OCI-LY7 (cell line): ENCODE measurements around the gene TMEFF1. TPM values are rescaled to one million over a fixed set of nuclear protein-coding genes. Genes with fewer than 3 reads are reported as not detected.

Experiments
- BruUV-seq: library from RNA; stranded (reverse); fragments of 400-500 nt; replicated peaks from 2 replicates; lab custom pipeline; 2021; lab: Mats Ljungman, UMichigan
- CTCF ChIA-PET: fragments of 300-600 bp; sonication (Branson Sonifier 250); formaldehyde crosslinking; loops from one replicate; lab custom pipeline; 2022; ENCODE audit warnings: antibody characterized with exemption; ENCODE audit not compliant: unreplicated experiment; lab: Charles Lee
- POLR2A ChIA-PET: fragments of 300-600 bp; sonication (Branson Sonifier 250); formaldehyde crosslinking; loops from one replicate; lab custom pipeline; 2022; ENCODE audit warnings: antibody characterized with exemption; lab: Charles Lee
- DNase-seq: peaks from one replicate; pipeline ENCODE4 v3.0.0-alpha.2; 2015; ENCODE audit warnings: low spot score
- H2AFZ ChIP-seq: fragments of 200-600 bp; sonication (generic), shearing (Covaris generic); 2 replicates; pipeline ENCODE4 v1.6.1; 2014; ENCODE audit warnings: mild to moderate bottlenecking, antibody characterized with exemption, low read length, moderate library complexity
- H3K27ac ChIP-seq: fragments of 200-600 bp; sonication (generic); 2 replicates; pipeline ENCODE4 v1.5.1; 2014; ENCODE audit warnings: mixed run types, low read depth, mild to moderate bottlenecking, moderate library complexity, low read length, inconsistent platforms; ENCODE audit not compliant: poor library complexity, severe bottlenecking
- H3K36me3 ChIP-seq: fragments of 200-600 bp; sonication (generic); 2 replicates; pipeline ENCODE4 v1.6.1; 2014; ENCODE audit warnings: mild to moderate bottlenecking, antibody characterized with exemption, low read length, moderate library complexity, mixed read lengths; ENCODE audit not compliant: insufficient read depth
- H3K4me1 ChIP-seq: fragments of 200-600 bp; sonication (generic); 2 replicates; pipeline ENCODE4 v1.5.1; 2014; ENCODE audit warnings: mild to moderate bottlenecking, low read length; ENCODE audit not compliant: insufficient read depth, poor library complexity, severe bottlenecking
- H3K4me2 ChIP-seq: fragments of 200-600 bp; sonication (generic); 2 replicates; pipeline ENCODE4 v1.6.1; 2014; ENCODE audit warnings: mild to moderate bottlenecking, low read length
- H3K4me3 ChIP-seq: fragments of 200-600 bp; sonication (generic); 2 replicates; pipeline ENCODE4 v1.5.1; 2014; ENCODE audit warnings: mild to moderate bottlenecking, low read depth, low read length; ENCODE audit not compliant: poor library complexity, severe bottlenecking
- H3K79me2 ChIP-seq: fragments of 200-600 bp; sonication (generic); 2 replicates; pipeline ENCODE4 v1.6.1; 2016; ENCODE audit warnings: low read depth, mild to moderate bottlenecking, low read length, moderate library complexity, mixed read lengths; ENCODE audit not compliant: insufficient read depth
- H3K9me2 ChIP-seq: fragments of 200-600 bp; sonication (generic); 2 replicates; pipeline ENCODE4 v1.6.1; 2016; ENCODE audit warnings: mild to moderate bottlenecking, low read length, mixed read lengths; ENCODE audit not compliant: insufficient read depth
- H3K9me3 ChIP-seq: fragments of 200-600 bp; sonication (generic); 2 replicates; pipeline ENCODE4 v1.6.1; 2014; ENCODE audit warnings: mild to moderate bottlenecking, mixed run types, low read length, mixed read lengths
- H4K20me1 ChIP-seq: fragments of 200-600 bp; sonication (generic); 2 replicates; pipeline ENCODE4 v1.6.1; 2014; ENCODE audit warnings: mild to moderate bottlenecking, antibody characterized with exemption, low read length, moderate library complexity, mixed read lengths; ENCODE audit not compliant: insufficient read depth
- CTCF ChIP-seq: fragments of 200-600 bp; sonication (generic); conservative IDR thresholded peaks from 2 replicates; pipeline ENCODE4 v1.5.1; 2014; ENCODE audit warnings: mild to moderate bottlenecking, antibody characterized with exemption, low read length, moderate library complexity, mixed read lengths
- EZH2phosphoT487 ChIP-seq: fragments of 200-600 bp; sonication (generic); IDR thresholded peaks from 2 replicates; pipeline ENCODE4 v1.6.1; 2018; ENCODE audit warnings: low read depth, borderline replicate concordance, mild to moderate bottlenecking, mixed run types, antibody characterized with exemption, low read length, moderate library complexity, mixed read lengths
- intact Hi-C: fragments of 100-400 bp; cut with micrococcal nuclease; formaldehyde crosslinking; loops from one replicate; pipeline ENCODE4 v1.10.0; 2022; ENCODE audit not compliant: unreplicated experiment
- total RNA-seq, 2 experiments: library from RNA; depleted of rRNA in 1 of 2; stranded (reverse); fragments of >200 nt in 1 of 2; shearing (Covaris generic) in 1 of 2; gene quantifications; 2 replicates each; pipeline ENCODE4 v1.2.3, GENCODE V29; 2014 to 2022

The TMEFF1 gene
- total RNA-seq, 2 experiments from 2014 or later = 3.6 to 4.7 TPM

GRCh38 chr9:100459963-100460362, 13.0 kb upstream of the TMEFF1 start:
- POLR2A ChIA-PET = interaction anchor here (0.9 kb wide), 1 partner anchor 8 kb away, joined by 3 read pairs; no protein-coding TSS in a partner anchor
- no peak for DNase-seq
- Histone ChIP-seq H2AFZ (no peak overlapping the region), H4K20me1 (no peaks in the 10 kb centered on the region), H3K4me1 (no peaks in the 10 kb centered on the region), H3K9me3 (no peaks in the 10 kb centered on the region), H3K27ac (no peak overlapping the region), H3K79me2 (no peaks in the 10 kb centered on the region), H3K9me2 (no peaks in the 10 kb centered on the region), H3K4me2 (no peak overlapping the region), H3K4me3 (no peak overlapping the region), H3K36me3 (no peaks in the 10 kb centered on the region)
- TF ChIP-seq CTCF (no peak), EZH2phosphoT487 (no peak)
- no TSS peak for BruUV-seq
- CTCF ChIA-PET = no interaction called here
- intact Hi-C loops = no loop called here

GRCh38 chr9:100465274-100465673, 7.7 kb upstream of the TMEFF1 start:
- Histone ChIP-seq H3K79me2 (no peaks in the 10 kb centered on the region), H3K4me3 (no peak overlapping the region), H2AFZ (no peak overlapping the region), H3K36me3 (no peaks in the 10 kb centered on the region), H3K4me1 (no peaks in the 10 kb centered on the region), H3K9me3 (no peaks in the 10 kb centered on the region), H3K4me2 (no peak overlapping the region), H3K9me2 (no peaks in the 10 kb centered on the region), H3K27ac (no peak overlapping the region), H4K20me1 (no peaks in the 10 kb centered on the region)
- ChIA-PET CTCF (no interaction called here), POLR2A (interaction anchor here (1.3 kb wide), 1 partner anchor 89 kb away, joined by 4 read pairs; no protein-coding TSS in a partner anchor)
- intact Hi-C loops = no loop called here
- BruUV-seq = no TSS peak
- DNase-seq = no peak
- TF ChIP-seq CTCF (no peak), EZH2phosphoT487 (no peak)

GRCh38 chr9:100465761-100466160, 7.2 kb upstream of the TMEFF1 start:
- DNase-seq = no peak
- POLR2A ChIA-PET = interaction anchor here (0.6 to 1.3 kb wide), 2 partner anchors 15 to 90 kb away, joined by 3 to 4 read pairs; no protein-coding TSS in a partner anchor
- no peak overlapping the region for H3K4me2 ChIP-seq

More at GRCh38 chr9:100465761-100466160, 7.2 kb upstream of the TMEFF1 start:
- intact Hi-C loops = no loop called here
- TF ChIP-seq CTCF (no peak), EZH2phosphoT487 (no peak)
- no peak overlapping the region for H3K27ac ChIP-seq
- H3K4me3 ChIP-seq = no peak overlapping the region
- no peaks in the 10 kb centered on the region for H3K4me1 ChIP-seq
- no peaks in the 10 kb centered on the region for H4K20me1 ChIP-seq
- H2AFZ ChIP-seq = no peak overlapping the region
- H3K36me3 ChIP-seq = no peaks in the 10 kb centered on the region
- BruUV-seq = no TSS peak
- no peaks in the 10 kb centered on the region for H3K9me3 ChIP-seq
- no peaks in the 10 kb centered on the region for H3K79me2 ChIP-seq
- CTCF ChIA-PET = no interaction called here
- no peaks in the 10 kb centered on the region for H3K9me2 ChIP-seq
